Choroid plexus epithelial cell (primary cell): ENCODE results near the gene FREM1.
A peak's percentile ranks its signal among the peaks of the same experiment; 100 is the strongest.

Experiments
- DNase-seq: peaks from one replicate; pipeline ENCODE4 v3.0.0-alpha.2; 2010; ENCODE audit warnings: low read depth
- H3K4me3 ChIP-seq: 2 replicates; pipeline ENCODE4 v1.5.1; 2011; ENCODE audit warnings: low read depth, mild to moderate bottlenecking, control low read depth, low read length, moderate library complexity
- TF ChIP-seq, protein P1 (sequence below): conservative IDR thresholded peaks from 2 replicates; pipeline ENCODE4 v1.5.1; 2011; ENCODE audit warnings: low read depth, mild to moderate bottlenecking, control low read depth, inconsistent platforms, low read length, moderate library complexity

Gene FREM1

GRCh38 chr9:14903040-14903439 is 7.2 kb downstream of the FREM1 start:
- no peak overlapping the region for H3K4me3 ChIP-seq
- DNase-seq = no peak
- TF ChIP-seq, protein P1, sequence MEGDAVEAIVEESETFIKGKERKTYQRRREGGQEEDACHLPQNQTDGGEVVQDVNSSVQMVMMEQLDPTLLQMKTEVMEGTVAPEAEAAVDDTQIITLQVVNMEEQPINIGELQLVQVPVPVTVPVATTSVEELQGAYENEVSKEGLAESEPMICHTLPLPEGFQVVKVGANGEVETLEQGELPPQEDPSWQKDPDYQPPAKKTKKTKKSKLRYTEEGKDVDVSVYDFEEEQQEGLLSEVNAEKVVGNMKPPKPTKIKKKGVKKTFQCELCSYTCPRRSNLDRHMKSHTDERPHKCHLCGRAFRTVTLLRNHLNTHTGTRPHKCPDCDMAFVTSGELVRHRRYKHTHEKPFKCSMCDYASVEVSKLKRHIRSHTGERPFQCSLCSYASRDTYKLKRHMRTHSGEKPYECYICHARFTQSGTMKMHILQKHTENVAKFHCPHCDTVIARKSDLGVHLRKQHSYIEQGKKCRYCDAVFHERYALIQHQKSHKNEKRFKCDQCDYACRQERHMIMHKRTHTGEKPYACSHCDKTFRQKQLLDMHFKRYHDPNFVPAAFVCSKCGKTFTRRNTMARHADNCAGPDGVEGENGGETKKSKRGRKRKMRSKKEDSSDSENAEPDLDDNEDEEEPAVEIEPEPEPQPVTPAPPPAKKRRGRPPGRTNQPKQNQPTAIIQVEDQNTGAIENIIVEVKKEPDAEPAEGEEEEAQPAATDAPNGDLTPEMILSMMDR = no peak

DNA sequence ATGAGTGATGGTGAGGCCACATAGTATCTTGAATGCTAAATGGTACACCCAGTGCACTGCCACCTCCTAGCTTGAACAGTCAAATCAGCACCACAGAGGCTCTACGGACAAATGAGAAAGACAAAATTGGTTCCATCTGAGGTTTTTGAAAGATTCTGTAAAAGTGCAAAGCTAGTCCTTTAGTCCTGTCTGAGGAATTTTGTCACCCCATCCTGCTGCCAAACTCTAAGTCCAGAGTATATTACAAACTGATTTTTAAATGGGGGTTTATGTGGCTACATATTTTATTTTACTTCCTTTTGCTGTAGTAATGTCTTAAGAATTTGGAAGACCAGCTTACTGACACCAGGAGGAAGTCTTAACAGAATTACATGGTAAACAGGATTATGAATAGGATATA is 7.7 kb downstream of the FREM1 start:
- DNase-seq = no peak
- H3K4me3 ChIP-seq = no peak overlapping the region
- TF ChIP-seq, protein P1 = no peak

DNA sequence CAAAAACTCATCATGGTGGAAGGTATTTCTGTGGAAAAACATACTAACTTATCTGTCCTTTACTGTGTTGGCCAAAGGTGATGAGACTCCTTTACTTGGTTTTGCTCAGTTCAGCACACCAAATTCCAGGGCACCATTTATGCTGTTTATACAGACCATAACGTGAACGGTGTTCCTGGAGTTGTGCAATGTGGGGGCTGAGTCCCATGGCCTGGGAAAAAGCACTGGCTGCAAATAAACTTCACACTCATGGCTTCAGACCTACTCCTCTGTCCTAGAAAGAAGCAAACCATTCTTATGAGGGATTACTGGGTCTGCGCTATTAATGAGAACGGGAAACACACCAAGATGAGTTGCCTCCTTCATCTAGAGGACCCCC is 10.4 kb downstream of the FREM1 start:
- TF ChIP-seq, protein P1 = no peak
- H3K4me3 ChIP-seq = no peak overlapping the region
- DNase-seq = no peak

DNA sequence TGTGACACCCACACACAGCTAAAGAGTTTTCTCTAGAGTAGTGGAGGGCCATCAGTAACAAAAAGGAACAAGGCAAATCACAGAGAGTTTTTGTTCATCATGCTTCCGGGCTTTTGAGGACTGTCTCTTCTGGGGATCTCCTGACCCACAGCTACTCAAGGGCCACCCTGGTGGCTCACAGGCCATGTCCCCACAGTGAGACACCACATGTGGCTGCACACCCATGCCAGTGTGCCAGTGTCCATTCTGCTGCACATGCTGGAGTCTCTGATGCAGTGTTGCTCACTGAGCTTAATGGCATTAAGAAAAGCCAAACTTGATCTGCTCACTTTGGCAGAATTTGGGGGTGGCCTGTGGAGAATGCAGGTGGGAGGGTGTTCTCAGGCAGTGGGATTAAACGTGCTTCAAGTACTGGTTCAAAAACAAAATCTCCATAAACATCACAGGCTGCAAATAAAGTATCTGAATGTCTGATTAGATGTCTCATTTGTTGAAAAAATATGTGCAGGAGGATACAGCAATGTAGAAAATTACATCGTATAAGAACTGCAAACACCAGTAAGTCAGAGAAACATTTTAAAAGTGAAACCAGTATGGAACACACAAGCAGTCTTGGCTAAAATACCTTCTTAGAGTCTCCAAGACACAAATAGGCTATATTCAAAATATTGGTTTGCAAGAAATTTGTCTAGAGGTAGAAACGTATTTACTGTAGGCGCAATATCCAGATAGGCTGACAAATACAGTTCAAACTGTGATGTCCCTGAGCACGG is 11.0 kb downstream of the FREM1 start:
- TF ChIP-seq, protein P1 = no peak
- no peak overlapping the region for H3K4me3 ChIP-seq
- no peak for DNase-seq

GRCh38 chr9:14895806-14896205 is 14.4 kb downstream of the FREM1 start:
- H3K4me3 ChIP-seq = no peak overlapping the region
- TF ChIP-seq, protein P1 = no peak
- DNase-seq = peak; percentile 33

- H3K4me3 ChIP-seq = no peak overlapping the region
- DNase-seq = no peak
- TF ChIP-seq, protein P1 = no peak
Observed at GRCh38 chr9:14893280-14893679, 16.9 kb downstream of the FREM1 start.

DNA sequence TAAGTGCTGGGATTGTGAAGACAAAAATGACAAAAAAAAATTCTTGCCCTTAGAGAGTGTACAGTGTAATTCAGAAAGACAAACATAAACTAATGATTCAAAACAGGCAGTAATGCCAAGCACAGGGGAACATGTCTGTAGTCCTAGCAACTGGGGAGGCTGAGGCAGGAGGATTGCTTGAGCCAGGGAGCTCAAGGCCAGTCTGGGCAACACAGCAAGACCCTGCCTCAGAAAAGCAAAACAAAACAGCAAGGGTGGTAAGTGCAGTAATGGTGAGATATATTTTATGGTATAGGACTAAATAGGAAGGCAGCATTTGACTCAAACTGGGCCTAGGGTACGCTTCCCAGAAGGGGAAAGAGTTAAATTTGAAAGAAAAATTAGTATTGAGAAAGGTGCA is 18.9 kb downstream of the FREM1 start:
- TF ChIP-seq, protein P1 = no peak
- no peak for DNase-seq
- H3K4me3 ChIP-seq = no peak overlapping the region
